C4-2B (cell line): ENCODE measurements around the gene UPK1A.

Source experiments
- H3K27ac ChIP-seq: fragments of 450-650 bp; 2 replicates; pipeline ENCODE4 v1.5.1; 2017
- ZFX ChIP-seq: fragments of 450-650 bp; IDR thresholded peaks from 2 replicates; pipeline ENCODE4 v1.6.1; 2017
- TF ChIP-seq, protein P1 (sequence below): fragments of 450-650 bp; conservative IDR thresholded peaks from 2 replicates; pipeline ENCODE4 v1.5.1; 2017; ENCODE audit warnings: mild to moderate bottlenecking

UPK1A gene

DNA sequence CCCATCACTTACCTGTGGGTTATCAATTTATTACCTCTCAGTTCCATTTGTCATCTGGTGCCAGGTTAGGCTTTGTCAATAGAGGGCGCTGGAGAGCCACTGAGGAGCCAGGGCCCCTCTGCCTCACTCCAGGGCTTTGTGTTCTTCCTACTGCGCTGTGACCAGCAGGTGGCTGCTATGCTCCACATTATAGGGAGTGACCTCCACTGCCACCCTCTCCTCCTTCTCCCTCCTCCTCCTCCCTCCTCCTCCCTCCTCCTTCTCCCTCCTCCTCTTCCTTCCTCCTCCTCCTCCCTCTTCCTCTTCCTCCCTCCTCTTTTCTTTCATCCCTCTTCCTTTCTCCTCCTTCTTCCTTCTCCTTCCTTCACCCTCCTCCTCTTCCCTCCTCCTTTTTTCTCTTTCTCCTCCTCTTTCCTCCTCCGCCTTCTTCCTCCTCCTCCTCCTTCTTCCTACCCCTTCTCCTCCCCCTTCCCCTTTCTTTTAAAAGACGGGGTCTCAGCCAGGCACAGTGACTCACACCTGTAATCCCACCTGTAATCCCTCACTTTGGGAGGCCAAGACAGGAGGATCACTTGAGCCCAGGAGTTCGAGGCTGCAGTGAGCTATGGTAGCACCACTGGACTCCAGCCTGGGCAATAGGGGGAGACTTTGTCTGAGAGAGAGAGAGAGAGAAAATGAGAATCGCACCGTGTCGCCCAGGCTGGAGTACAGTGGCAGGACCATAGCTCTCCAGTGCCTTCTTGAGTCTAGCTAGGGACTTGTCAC, 27.7 kb downstream of the UPK1A start:
- TF ChIP-seq ZFX: no peak
- TF ChIP-seq, protein P1, sequence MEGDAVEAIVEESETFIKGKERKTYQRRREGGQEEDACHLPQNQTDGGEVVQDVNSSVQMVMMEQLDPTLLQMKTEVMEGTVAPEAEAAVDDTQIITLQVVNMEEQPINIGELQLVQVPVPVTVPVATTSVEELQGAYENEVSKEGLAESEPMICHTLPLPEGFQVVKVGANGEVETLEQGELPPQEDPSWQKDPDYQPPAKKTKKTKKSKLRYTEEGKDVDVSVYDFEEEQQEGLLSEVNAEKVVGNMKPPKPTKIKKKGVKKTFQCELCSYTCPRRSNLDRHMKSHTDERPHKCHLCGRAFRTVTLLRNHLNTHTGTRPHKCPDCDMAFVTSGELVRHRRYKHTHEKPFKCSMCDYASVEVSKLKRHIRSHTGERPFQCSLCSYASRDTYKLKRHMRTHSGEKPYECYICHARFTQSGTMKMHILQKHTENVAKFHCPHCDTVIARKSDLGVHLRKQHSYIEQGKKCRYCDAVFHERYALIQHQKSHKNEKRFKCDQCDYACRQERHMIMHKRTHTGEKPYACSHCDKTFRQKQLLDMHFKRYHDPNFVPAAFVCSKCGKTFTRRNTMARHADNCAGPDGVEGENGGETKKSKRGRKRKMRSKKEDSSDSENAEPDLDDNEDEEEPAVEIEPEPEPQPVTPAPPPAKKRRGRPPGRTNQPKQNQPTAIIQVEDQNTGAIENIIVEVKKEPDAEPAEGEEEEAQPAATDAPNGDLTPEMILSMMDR: peak; percentile 98
- no peak overlapping the region for H3K27ac ChIP-seq

DNA sequence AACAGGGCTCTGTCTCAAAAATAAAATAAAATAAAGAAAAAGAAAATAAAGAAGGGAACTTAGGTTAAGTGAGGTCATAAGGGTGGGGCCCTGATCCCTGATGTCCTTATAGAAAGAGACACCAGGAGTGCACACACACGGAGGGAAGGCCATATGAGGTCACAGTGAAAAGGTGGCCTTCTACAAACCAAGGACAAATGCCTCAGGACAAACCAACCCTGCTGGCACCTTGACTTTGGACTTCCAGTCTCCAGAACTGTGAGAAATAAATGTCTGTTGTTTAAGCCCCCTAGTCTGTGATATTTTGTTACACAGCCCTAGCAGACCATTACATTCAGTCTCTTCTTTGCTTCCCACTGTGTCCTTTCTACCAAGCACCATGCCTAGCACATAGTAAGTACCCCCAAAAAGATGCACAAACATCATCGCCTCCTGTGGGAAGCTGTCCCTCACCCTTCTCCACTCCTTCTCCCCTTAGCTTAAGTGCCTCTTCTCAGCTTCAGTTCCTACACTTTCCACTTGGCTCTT, 29.6 kb downstream of the UPK1A start:
- H3K27ac ChIP-seq: no peak overlapping the region
- TF ChIP-seq ZFX: no peak
- TF ChIP-seq, protein P1: no peak

DNA sequence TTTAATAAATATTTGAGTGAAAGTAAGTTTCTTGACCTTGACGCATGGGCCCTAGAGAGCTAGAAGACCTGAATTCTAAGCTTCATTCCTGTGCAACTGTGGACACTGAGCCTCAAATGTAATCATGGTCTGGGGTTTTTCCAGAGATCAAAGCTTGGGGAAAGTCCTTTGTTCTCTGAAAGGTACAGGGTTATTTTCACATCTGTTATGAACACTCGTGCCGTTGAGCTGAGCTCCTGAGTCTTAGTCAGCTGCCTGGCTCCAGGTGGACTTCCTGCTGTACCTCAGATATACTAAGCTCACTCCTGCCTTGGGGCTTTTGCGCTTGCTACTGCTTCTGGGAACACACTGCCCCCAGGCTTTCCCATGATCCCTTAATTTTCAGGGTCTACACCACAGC, 30.5 kb downstream of the UPK1A start:
- TF ChIP-seq, protein P1: no peak
- TF ChIP-seq ZFX: no peak
- H3K27ac ChIP-seq: no peak overlapping the region

DNA sequence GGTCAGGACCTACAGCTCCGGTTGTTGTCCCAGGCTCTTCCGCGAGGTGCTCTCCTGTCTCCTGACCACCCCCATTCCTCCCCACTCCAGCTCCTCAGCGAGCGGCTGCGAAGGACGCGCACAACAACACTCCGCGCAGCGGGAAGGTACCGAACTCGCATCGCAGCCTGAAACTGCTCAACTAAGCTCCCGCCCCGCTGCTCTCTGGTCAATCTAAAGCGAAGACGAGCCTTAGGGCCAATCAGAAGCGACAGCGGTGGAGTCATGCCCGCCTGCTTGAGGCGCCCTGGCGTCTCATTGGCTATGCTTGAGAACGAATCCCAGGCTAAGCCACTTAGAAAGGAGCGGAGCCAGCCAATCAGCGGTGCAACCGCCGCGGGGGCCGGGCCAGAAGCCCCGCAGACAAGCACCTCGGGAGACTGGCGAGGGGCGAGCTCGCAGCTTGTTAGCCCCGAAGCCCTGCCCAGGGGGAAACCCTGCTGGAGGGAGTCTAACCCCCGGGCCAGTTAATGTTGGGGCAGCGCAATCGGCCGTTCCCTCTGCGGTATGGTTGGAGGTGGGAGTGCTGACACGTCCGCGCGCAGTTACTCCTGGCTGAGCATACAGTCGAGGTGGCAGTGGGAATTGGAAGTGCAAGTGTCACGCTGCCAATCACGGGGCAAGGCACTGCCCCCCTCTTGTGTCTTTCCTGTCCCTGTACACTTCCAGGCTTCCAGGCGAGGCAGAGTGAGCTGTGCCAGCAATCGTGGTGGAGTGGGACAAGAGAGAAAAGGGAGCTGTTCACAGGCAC, 36.1 kb downstream of the UPK1A start:
- no peak for TF ChIP-seq ZFX
- TF ChIP-seq, protein P1: no peak
- H3K27ac ChIP-seq: peak overlapping the region; percentile 37

DNA sequence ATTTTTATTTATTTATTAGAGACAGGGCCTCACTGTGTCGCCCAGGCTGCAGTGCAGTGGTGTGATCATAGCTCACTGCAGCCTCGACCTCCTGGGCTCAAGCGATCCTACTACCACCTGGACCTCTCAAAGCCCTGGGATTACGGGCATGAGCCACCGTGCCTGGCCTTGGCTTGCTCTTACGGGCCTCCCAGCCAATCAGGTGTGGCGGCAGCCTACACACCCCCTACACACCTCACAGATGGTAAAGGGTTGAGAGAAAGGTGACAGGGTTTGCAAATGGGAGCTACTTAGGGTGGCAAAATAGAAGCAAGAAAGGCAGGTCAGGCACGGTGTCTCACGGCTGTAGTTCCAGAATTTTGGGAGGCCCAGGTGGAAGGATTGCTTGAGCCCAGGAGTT, 37.0 kb downstream of the UPK1A start:
- TF ChIP-seq ZFX: no peak
- TF ChIP-seq, protein P1: no peak
- no peak overlapping the region for H3K27ac ChIP-seq

DNA sequence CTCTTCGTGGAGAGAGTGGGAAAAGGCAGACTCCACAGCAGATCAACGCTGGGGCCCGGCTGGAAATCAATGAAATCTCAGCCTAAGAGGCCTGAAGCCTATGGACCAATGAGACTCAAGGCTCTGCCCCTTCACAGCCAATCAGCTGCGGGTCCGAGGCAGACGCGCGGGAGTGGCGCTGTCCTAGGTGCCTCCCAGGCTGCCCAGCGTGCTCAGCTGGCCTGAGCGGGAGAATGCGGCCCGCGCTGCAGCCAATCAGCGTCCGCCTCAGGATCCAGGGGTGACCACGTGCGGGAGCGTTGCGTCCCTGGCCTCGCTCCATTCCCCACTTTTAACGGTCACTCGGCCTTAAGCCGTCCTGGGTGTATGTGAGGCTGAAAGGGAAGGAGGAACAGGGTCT, 37.9 kb downstream of the UPK1A start, which contains the start of gene ZBTB32:
TSS of gene ZBTB32 (plus strand) at position 341 of the 400 bp plus-strand sequence. CDS start 10,069 bp downstream, outside the sequence.
- TF ChIP-seq, protein P1: no peak
- no peak for TF ChIP-seq ZFX
- no peak within 1 kb of the TSS for H3K27ac ChIP-seq

DNA sequence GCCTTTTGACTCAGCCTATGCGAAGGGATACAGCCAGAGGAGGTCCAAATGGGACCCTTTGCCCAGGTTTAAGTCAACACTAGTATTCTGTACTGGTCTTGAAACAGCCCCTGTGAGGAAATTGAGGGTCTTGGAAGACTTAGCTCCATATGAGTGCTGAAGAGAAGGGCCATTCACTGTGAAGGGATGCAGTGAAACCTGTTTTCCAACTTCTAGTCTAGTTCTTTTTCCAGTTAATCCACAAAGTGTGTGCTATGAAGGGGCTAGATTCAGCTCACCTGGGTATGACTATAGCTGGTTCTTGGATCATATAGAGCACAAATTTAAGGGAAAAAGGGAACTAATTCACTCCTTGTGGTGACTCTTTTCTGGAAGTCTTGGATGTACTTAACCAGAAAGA, 42.1 kb downstream of the UPK1A start:
- TF ChIP-seq, protein P1: no peak
- no peak for TF ChIP-seq ZFX
- H3K27ac ChIP-seq: no peak overlapping the region
